ENCODE measurements around the gene KANK2. TPM values are rescaled to one million over a fixed set of nuclear protein-coding genes. Genes with fewer than 3 reads are reported as not detected.

KANK2 gene
- total and polyA plus RNA-seq, 2 of the 8 experiments (the other 6 are each of a cell fraction or from before 2014, with no cell fraction given), result 25.2 to 42.3 TPM

DNA sequence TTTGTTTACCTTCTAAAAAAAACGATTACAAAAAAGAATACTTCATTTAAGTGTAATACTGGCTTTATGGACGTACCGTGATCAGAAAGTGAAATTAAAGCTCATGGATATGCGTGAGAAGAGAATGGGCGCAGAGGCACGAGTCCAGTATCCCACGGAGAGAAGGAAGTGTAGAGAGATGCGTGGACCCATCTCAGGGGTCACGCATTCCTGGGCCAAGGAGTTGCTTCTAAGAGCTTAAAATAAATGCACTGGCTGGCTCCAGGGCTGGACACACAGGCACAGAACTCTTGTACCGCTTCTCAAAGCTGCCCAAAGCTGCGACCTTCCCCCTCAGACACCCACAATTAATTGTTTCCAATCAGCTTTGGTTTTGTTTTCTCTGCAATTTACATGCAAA is 33.0 kb downstream of the KANK2 start:
- Histone ChIP-seq H3K4me1 (replicated peaks in 1 of 4; ENCODE audit: control insufficient read depth in 3 of 4, insufficient read depth in 4 of 4, low read length in 3 of 4) (no peaks in the 10 kb centered on the region), H2AFZ (ENCODE audit: low read length) (no peak overlapping the region), H4K5ac (ENCODE audit: insufficient read length, low read depth, low read length) (no peak overlapping the region), H2AK5ac (ENCODE audit: low read depth, low read length) (no peak overlapping the region), H2BK15ac (ENCODE audit: low read length) (no peak overlapping the region), H3K79me1 (ENCODE audit: low read depth, low read length) (no peaks in the 10 kb centered on the region), H2BK120ac (replicated peaks; ENCODE audit: low read depth, low read length) (no peak overlapping the region), H3K9me3 (ENCODE audit: insufficient read depth in 2 of 2, low read depth in 1 of 2, low read length in 1 of 2) (no peaks in the 10 kb centered on the region), H3K4me2 (ENCODE audit: insufficient read depth in 1 of 2, low read depth in 2 of 2, low read length in 2 of 2) (no peak overlapping the region), H3K23ac (ENCODE audit: insufficient read length) (no peak overlapping the region), H3K79me2 (ENCODE audit: control insufficient read depth in 1 of 2, insufficient read depth in 2 of 2, low read length in 2 of 2) (no peaks in the 10 kb centered on the region), H3K4ac (replicated peaks; ENCODE audit: insufficient read length, low read depth, low read length) (no peak overlapping the region), H3K4me3 (ENCODE audit: extremely low read depth in 1 of 4, insufficient read depth in 2 of 4, low read depth in 3 of 4, low read length in 4 of 4) (no peak overlapping the region), H3K18ac (ENCODE audit: extremely low read depth, low read length) (no peak overlapping the region), H3K14ac (ENCODE audit: insufficient read length) (no peak overlapping the region), H2BK5ac (ENCODE audit: low read depth, low read length) (no peak overlapping the region), H3K27me3 (replicated peaks in 1 of 4; ENCODE audit: control insufficient read depth in 3 of 4, extremely low read depth in 1 of 4, insufficient read depth in 3 of 4, low read length in 3 of 4) (no peaks in the 10 kb centered on the region), H2BK12ac (ENCODE audit: low read depth, low read length) (no peak overlapping the region), H3K56ac (replicated peaks; ENCODE audit: insufficient read length, low read depth, low read length) (no peak overlapping the region), H3K36me3 (ENCODE audit: control insufficient read depth in 2 of 4, insufficient read depth in 4 of 4, low read length in 3 of 4) (peaks cover 0 to 4% (median 1%) of the 10 kb centered on the region in 4 experiments; a peak in 4 of 8 replicates), H3K9ac (replicated peaks in 1 of 4; ENCODE audit: extremely low read depth in 1 of 4, low read depth in 3 of 4, low read length in 3 of 4) (no peak overlapping the region), H3K27ac (ENCODE audit: low read depth, low read length) (no peak overlapping the region), H4K91ac (replicated peaks; ENCODE audit: insufficient read length, low read length) (no peak overlapping the region), H4K8ac (ENCODE audit: extremely low read depth, insufficient read depth, low read length) (no peak overlapping the region), H3K23me2 (ENCODE audit: low read depth, low read length) (no peaks in the 10 kb centered on the region), H2BK20ac (ENCODE audit: low read length) (no peak overlapping the region), H4K20me1 (replicated peaks in 1 of 2; ENCODE audit: control insufficient read depth in 1 of 2, insufficient read depth in 2 of 2, low read length in 2 of 2) (peaks cover 0 to 3% of the 10 kb centered on the region in 2 experiments)
- FAIRE-seq, result no peak
- ChIA-PET POLR2A (ENCODE audit: partially characterized antibody) (interaction anchor here (0.7 to 1.7 kb wide), 8 partner anchors 9 to 38 kb away, joined by 3 to 7 read pairs (median 4); partner anchors contain the start of gene SPC24), CTCF (ENCODE audit: partially characterized antibody) (interaction anchor here (0.8 to 2.2 kb wide), 6 partner anchors 10 to 73 kb away, joined by 3 to 9 read pairs (median 4); partner anchors contain the start of gene SPC24)
- no peak for DNase-seq (ENCODE audit: low read depth in 1 of 2, low spot score in 2 of 2)
- WGBS, 2 experiments (ENCODE audit: extremely low coverage in 1 of 2, insufficient coverage in 1 of 2, insufficient read length in 1 of 2, insufficient replicate concordance in 2 of 2, low coverage in 1 of 2, low lambda C conversion rate in 2 of 2, missing lambda C conversion rate in 1 of 2), result 92% methylated on average over 11 of the region's 11 CpGs; no CpG with 5 or more reads in 1 of the 2 experiments
- no peak for TF ChIP-seq EP300 (IDR thresholded peaks at IDR 0.05; ENCODE audit: borderline replicate concordance in 1 of 2, low read depth in 2 of 2, low read length in 2 of 2)
- TF ChIP-seq NRF1 (IDR thresholded peaks at IDR 0.05; ENCODE audit: low read depth, low read length), result no peak
- no peak for TF ChIP-seq RXRA (IDR thresholded peaks at IDR 0.05; ENCODE audit: insufficient read depth, low read depth, low read length)
- TF ChIP-seq FOSL1 (IDR thresholded peaks at IDR 0.05; ENCODE audit: insufficient read depth, low read depth, low read length), result no peak
- TF ChIP-seq RFX5 (IDR thresholded peaks at IDR 0.05; ENCODE audit: borderline replicate concordance, low read depth, low read length), result no peak
- TF ChIP-seq POLR2AphosphoS5 (IDR thresholded peaks at IDR 0.05; ENCODE audit: low read depth, low read length), result no peak
- TF ChIP-seq SRF (IDR thresholded peaks at IDR 0.05; ENCODE audit: low read depth, low read length), result no peak
- TF ChIP-seq NANOG (IDR thresholded peaks at IDR 0.05; ENCODE audit: insufficient read depth, low read depth, low read length, poor library complexity, severe bottlenecking), result no peak
- no peak for TF ChIP-seq RAD21 (IDR thresholded peaks at IDR 0.05 in 1 of 2, conservative IDR thresholded peaks at IDR 0.05 in 1 of 2; ENCODE audit: low read depth in 2 of 2, low read length in 2 of 2)
- TF ChIP-seq TBP (IDR thresholded peaks at IDR 0.05; ENCODE audit: low read depth, low read length), result no peak
- TF ChIP-seq, protein P1, sequence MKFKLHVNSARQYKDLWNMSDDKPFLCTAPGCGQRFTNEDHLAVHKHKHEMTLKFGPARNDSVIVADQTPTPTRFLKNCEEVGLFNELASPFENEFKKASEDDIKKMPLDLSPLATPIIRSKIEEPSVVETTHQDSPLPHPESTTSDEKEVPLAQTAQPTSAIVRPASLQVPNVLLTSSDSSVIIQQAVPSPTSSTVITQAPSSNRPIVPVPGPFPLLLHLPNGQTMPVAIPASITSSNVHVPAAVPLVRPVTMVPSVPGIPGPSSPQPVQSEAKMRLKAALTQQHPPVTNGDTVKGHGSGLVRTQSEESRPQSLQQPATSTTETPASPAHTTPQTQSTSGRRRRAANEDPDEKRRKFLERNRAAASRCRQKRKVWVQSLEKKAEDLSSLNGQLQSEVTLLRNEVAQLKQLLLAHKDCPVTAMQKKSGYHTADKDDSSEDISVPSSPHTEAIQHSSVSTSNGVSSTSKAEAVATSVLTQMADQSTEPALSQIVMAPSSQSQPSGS (IDR thresholded peaks at IDR 0.05; ENCODE audit: low read length), result no peak
- no peak for TF ChIP-seq BACH1 (IDR thresholded peaks at IDR 0.05; ENCODE audit: low read length)

Measured in H1 (cell line).